H9 (cell line): ENCODE measurements around the gene POC5. TPM values are rescaled to one million over a fixed set of nuclear protein-coding genes. Genes with fewer than 3 reads are reported as not detected.

Experiments
- DNase-seq: peaks from one replicate; pipeline ENCODE4 v3.0.0-alpha.2; 2017
- H2AFZ ChIP-seq: one replicate; pipeline ENCODE4 v1.6.1; 2013; ENCODE audit warnings: mild to moderate bottlenecking, low read length, control low read depth, moderate library complexity
- H2AK5ac ChIP-seq: 2 replicates; pipeline ENCODE4 v1.6.1; 2013; ENCODE audit warnings: low read length, control low read depth, mixed read lengths; ENCODE audit not compliant: insufficient read length
- H2BK120ac ChIP-seq: one replicate; pipeline ENCODE4 v1.6.1; 2013; ENCODE audit warnings: low read depth, mild to moderate bottlenecking, low read length, control low read depth, inconsistent platforms; ENCODE audit not compliant: poor library complexity, severe bottlenecking
- H2BK12ac ChIP-seq: 2 replicates; pipeline ENCODE4 v1.6.1; 2013; ENCODE audit warnings: low read length, control low read depth, mixed read lengths, low read depth; ENCODE audit not compliant: insufficient read length
- H2BK15ac ChIP-seq: 2 replicates; pipeline ENCODE4 v1.6.1; 2013; ENCODE audit warnings: low read depth, low read length, control low read depth
- H2BK20ac ChIP-seq: one replicate; pipeline ENCODE4 v1.6.1; 2013; ENCODE audit warnings: low read depth, mild to moderate bottlenecking, low read length, control low read depth, inconsistent platforms; ENCODE audit not compliant: poor library complexity, severe bottlenecking
- H2BK5ac ChIP-seq: 2 replicates; pipeline ENCODE4 v1.6.1; 2013; ENCODE audit warnings: low read length, control low read depth, mixed read lengths; ENCODE audit not compliant: insufficient read length
- H3K14ac ChIP-seq: 2 replicates; pipeline ENCODE4 v1.6.1; 2013; ENCODE audit warnings: low read length, control low read depth; ENCODE audit not compliant: insufficient read depth
- H3K18ac ChIP-seq: 2 replicates; pipeline ENCODE4 v1.6.1; 2013; ENCODE audit warnings: low read depth, mild to moderate bottlenecking, mixed read lengths, low read length, control low read depth; ENCODE audit not compliant: insufficient read length
- H3K23ac ChIP-seq: 2 replicates; pipeline ENCODE4 v1.6.1; 2013; ENCODE audit warnings: low read length, control low read depth, mixed read lengths, low read depth; ENCODE audit not compliant: insufficient read length
- H3K23me2 ChIP-seq: 2 replicates; pipeline ENCODE4 v1.6.1; 2013; ENCODE audit warnings: low read depth, mild to moderate bottlenecking, mixed read lengths, low read length, control low read depth; ENCODE audit not compliant: insufficient read length, poor library complexity, severe bottlenecking
- H3K27ac ChIP-seq: 2 replicates; pipeline ENCODE4 v1.5.1; 2013; ENCODE audit warnings: low read length, control low read depth, mixed read lengths, low read depth; ENCODE audit not compliant: insufficient read length
- H3K27me3 ChIP-seq: 2 replicates; pipeline ENCODE4 v1.6.1; 2013; ENCODE audit warnings: low read length, control low read depth, inconsistent platforms; ENCODE audit not compliant: insufficient read depth
- H3K4ac ChIP-seq: 2 replicates; pipeline ENCODE4 v1.6.1; 2013; ENCODE audit warnings: low read depth, mild to moderate bottlenecking, control low read depth, inconsistent platforms, low read length, moderate library complexity
- H3K4me1 ChIP-seq: 2 replicates; pipeline ENCODE4 v1.6.1; 2013; ENCODE audit warnings: low read length, control low read depth, inconsistent platforms; ENCODE audit not compliant: insufficient read depth
- H3K4me2 ChIP-seq: 2 replicates; pipeline ENCODE4 v1.6.1; 2013; ENCODE audit warnings: low read length, control low read depth, mixed read lengths; ENCODE audit not compliant: insufficient read length, insufficient read depth
- H3K56ac ChIP-seq: 2 replicates; pipeline ENCODE4 v1.6.1; 2013; ENCODE audit warnings: low read depth, mild to moderate bottlenecking, mixed read lengths, low read length, control low read depth; ENCODE audit not compliant: insufficient read length
- H3K79me1 ChIP-seq: 2 replicates; pipeline ENCODE4 v1.6.1; 2013; ENCODE audit warnings: low read depth, mild to moderate bottlenecking, moderate library complexity, low read length, control low read depth, inconsistent platforms; ENCODE audit not compliant: insufficient read depth, poor library complexity, severe bottlenecking
- H3K79me2 ChIP-seq: 2 replicates; pipeline ENCODE4 v1.6.1; 2013; ENCODE audit warnings: low read length, control low read depth, inconsistent platforms; ENCODE audit not compliant: insufficient read depth
- H3K9ac ChIP-seq: 2 replicates; pipeline ENCODE4 v1.6.1; 2013; ENCODE audit warnings: low read length, control low read depth, mixed read lengths; ENCODE audit not compliant: insufficient read length; ENCODE audit errors: extremely low read depth
- H3K9me3 ChIP-seq: one replicate; pipeline ENCODE4 v1.6.1; 2013; ENCODE audit warnings: low read depth, low read length, inconsistent platforms; ENCODE audit not compliant: control insufficient read depth
- H3T11ph ChIP-seq: one replicate; pipeline ENCODE4 v1.6.1; 2013; ENCODE audit warnings: mild to moderate bottlenecking, low read length, control low read depth, inconsistent platforms
- H4K20me1 ChIP-seq: one replicate; pipeline ENCODE4 v1.6.1; 2013; ENCODE audit not compliant: control insufficient read depth, insufficient read length, insufficient read depth
- H4K5ac ChIP-seq: 2 replicates; pipeline ENCODE4 v1.6.1; 2013; ENCODE audit warnings: low read depth, mild to moderate bottlenecking, mixed read lengths, low read length, control low read depth; ENCODE audit not compliant: insufficient read length
- H4K8ac ChIP-seq: replicated peaks from 2 replicates; pipeline ENCODE4 v1.6.1; 2013; ENCODE audit warnings: low read length, control low read depth, mixed read lengths, low read depth; ENCODE audit not compliant: insufficient read length
- H4K91ac ChIP-seq: 2 replicates; pipeline ENCODE4 v1.6.1; 2013; ENCODE audit warnings: low read depth, mild to moderate bottlenecking, moderate library complexity, mixed read lengths, low read length, control low read depth; ENCODE audit not compliant: insufficient read length
- H3K27ac Mint-ChIP-seq, 3 experiments: 2 replicates in 2 of 3; 3 replicates in 1 of 3; pipeline ENCODE4 v1.8.0; 2020 to 2021; ENCODE audit warnings: mixed read lengths in 3 of 3, mild to moderate bottlenecking in 1 of 3, moderate library complexity in 1 of 3
- H3K27me3 Mint-ChIP-seq: 2 replicates; pipeline ENCODE4 v1.8.0; 2021; ENCODE audit warnings: low read depth, mild to moderate bottlenecking, moderate library complexity, mixed read lengths
- H3K36me3 Mint-ChIP-seq, 3 experiments: 2 replicates in 2 of 3; 3 replicates in 1 of 3; pipeline ENCODE4 v1.8.0; 2020 to 2021; ENCODE audit warnings: low read depth in 3 of 3, mixed read lengths in 3 of 3; ENCODE audit not compliant: insufficient read depth in 1 of 3
- H3K4me1 Mint-ChIP-seq, 2 experiments: 2 replicates each; pipeline ENCODE4 v1.8.0; 2020; ENCODE audit warnings: mixed read lengths in 2 of 2
- H3K4me3 Mint-ChIP-seq, 2 experiments: 2 replicates in 1 of 2; 3 replicates in 1 of 2; pipeline ENCODE4 v1.8.0; 2020 to 2021; ENCODE audit warnings: mild to moderate bottlenecking in 2 of 2, mixed read lengths in 2 of 2, moderate library complexity in 1 of 2
- H3K9me3 Mint-ChIP-seq, 2 experiments: 2 replicates in 1 of 2; 3 replicates in 1 of 2; pipeline ENCODE4 v1.8.0; 2020; ENCODE audit warnings: mild to moderate bottlenecking in 2 of 2, mixed read lengths in 2 of 2, moderate library complexity in 1 of 2
- CTCF ChIP-seq: fragments of 200-600 bp; sonication (generic); conservative IDR thresholded peaks from 3 replicates; pipeline ENCODE4 v1.8.0; 2021; ENCODE audit warnings: antibody characterized with exemption, mild to moderate bottlenecking
- WGBS: extraction: QIAGEN DNeasy Blood & Tissue Kit; methylation state at CpG from one replicate; pipeline ENCODE4 v1.1.7; 2013; ENCODE audit warnings: missing lambda C conversion rate, low lambda C conversion rate, mixed read lengths; ENCODE audit not compliant: insufficient read length; ENCODE audit errors: extremely low coverage; 5-methylcytosine and 5-hydroxymethylcytosine counted together
- total RNA-seq: library from RNA; stranded (reverse); gene quantifications from 2 replicates; pipeline ENCODE4 v1.2.1, GENCODE V29; 2021

The POC5 gene
- total RNA-seq, 1 experiment from 2014 or later, result 12.2 TPM

- H3K23ac ChIP-seq, result no peak overlapping the region
- H3K18ac ChIP-seq, result no peak overlapping the region
- no peak overlapping the region for H3K14ac ChIP-seq
- H3K27ac Mint-ChIP-seq, result no peak overlapping the region
- H4K91ac ChIP-seq, result no peak overlapping the region
- H3K4me1 Mint-ChIP-seq, result no peaks in the 10 kb centered on the region; a peak in 2 of 4 replicates
- H2BK120ac ChIP-seq, result no peak overlapping the region
- H2AFZ ChIP-seq, result no peak overlapping the region
- no peak overlapping the region for H3K4me3 Mint-ChIP-seq
- no peak overlapping the region for H3K56ac ChIP-seq
- H2BK20ac ChIP-seq, result no peak overlapping the region
- no peaks in the 10 kb centered on the region for H3K4me1 ChIP-seq
- no peak overlapping the region for H3T11ph ChIP-seq
- H2BK5ac ChIP-seq, result no peak overlapping the region
- no peaks in the 10 kb centered on the region for H3K79me1 ChIP-seq
- H3K9ac ChIP-seq, result no peak overlapping the region
- no peaks in the 10 kb centered on the region for H3K79me2 ChIP-seq
- H3K23me2 ChIP-seq, result no peaks in the 10 kb centered on the region
- no peak overlapping the region for H2AK5ac ChIP-seq
- no peaks in the 10 kb centered on the region for H3K9me3 ChIP-seq
- no peak overlapping the region for H4K5ac ChIP-seq
- no peak overlapping the region for H2BK12ac ChIP-seq
- H3K36me3 Mint-ChIP-seq, result peaks cover 0 to 4% (median 2%) of the 10 kb centered on the region in 3 experiments; a peak in 1 of 7 replicates
- H4K20me1 ChIP-seq, result no peaks in the 10 kb centered on the region
- no peaks in the 10 kb centered on the region for H3K27me3 ChIP-seq
- H2BK15ac ChIP-seq, result no peak overlapping the region
- H3K27ac ChIP-seq, result no peak overlapping the region
- H4K8ac ChIP-seq, result no peak overlapping the region
- TF ChIP-seq CTCF, result no peak
- H3K4ac ChIP-seq, result no peak overlapping the region
- no peak overlapping the region for H3K4me2 ChIP-seq
- H3K27me3 Mint-ChIP-seq, result peaks cover 3% of the 10 kb centered on the region
- DNase-seq, result no peak
- WGBS, result no CpG with 5 or more reads among the region's 8 CpGs
- H3K9me3 Mint-ChIP-seq, result no peaks in the 10 kb centered on the region
Measured at GRCh38 chr5:75736273-75736672, 19.0 kb upstream of the POC5 start.
